HL-60 (cell line): ENCODE results near the gene MAP3K20.

Source experiments
- CTCF ChIP-seq: IDR thresholded peaks from one replicate; pipeline ENCODE4 v1.5.1; 2011; ENCODE audit warnings: low read length, control low read depth, inconsistent platforms; ENCODE audit not compliant: insufficient read depth
- GABPA ChIP-seq: IDR thresholded peaks from 2 replicates; pipeline ENCODE4 v1.6.1; 2012; ENCODE audit warnings: low read depth
- POLR2AphosphoS5 ChIP-seq: IDR thresholded peaks from 2 replicates; pipeline ENCODE4 v1.6.1; 2012; ENCODE audit warnings: low read depth
- REST ChIP-seq: IDR thresholded peaks from 2 replicates; pipeline ENCODE4 v1.6.1; 2012; ENCODE audit warnings: low read depth; ENCODE audit not compliant: insufficient replicate concordance

DNA sequence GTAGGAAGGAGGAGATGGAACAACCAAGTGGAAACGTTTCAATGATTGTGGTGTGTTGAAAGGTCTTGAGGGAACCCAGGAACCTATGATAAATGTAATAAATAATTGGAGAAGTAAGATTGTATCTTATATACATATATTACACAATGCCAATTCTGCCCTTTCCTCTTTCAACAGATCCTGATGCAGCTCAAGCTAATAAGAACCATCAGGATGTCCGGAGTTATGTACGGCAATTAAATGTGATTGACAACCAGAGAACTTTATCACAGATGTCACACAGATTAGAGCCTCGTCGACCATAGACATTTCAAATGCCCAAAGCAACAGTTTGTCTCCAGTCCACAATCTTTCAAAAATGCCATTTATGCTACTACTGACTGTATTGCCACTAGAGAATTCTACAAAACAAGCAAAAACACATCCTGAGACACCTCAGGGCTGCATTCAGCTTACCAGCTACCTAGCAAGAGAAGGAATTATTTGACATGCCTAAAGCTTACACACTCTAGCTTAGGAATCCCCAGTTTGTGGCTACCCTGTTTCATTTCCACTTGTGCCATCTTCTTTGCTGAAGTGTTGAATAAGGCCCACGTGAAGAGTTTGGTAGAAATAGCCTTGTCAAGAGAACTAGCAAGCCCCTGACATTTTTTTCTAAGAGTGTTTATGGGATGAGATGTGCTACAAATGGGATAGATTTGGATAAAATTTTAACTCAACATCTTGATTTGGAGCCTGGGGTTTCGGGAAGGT lies 24.0 kb upstream of the MAP3K20 start:
- TF ChIP-seq CTCF (no peak), POLR2AphosphoS5 (no peak), REST (no peak), GABPA (no peak)
